OCI-LY7 (cell line): ENCODE measurements around the gene CNTN5. TPM values are rescaled to one million over a fixed set of nuclear protein-coding genes. Genes with fewer than 3 reads are reported as not detected.

Experiments
- BruUV-seq: library from RNA; stranded (reverse); fragments of 400-500 nt; replicated peaks from 2 replicates; lab custom pipeline; 2021; lab: Mats Ljungman, UMichigan
- CTCF ChIA-PET: fragments of 300-600 bp; sonication (Branson Sonifier 250); formaldehyde crosslinking; loops from one replicate; lab custom pipeline; 2022; ENCODE audit warnings: antibody characterized with exemption; ENCODE audit not compliant: unreplicated experiment; lab: Charles Lee
- POLR2A ChIA-PET: fragments of 300-600 bp; sonication (Branson Sonifier 250); formaldehyde crosslinking; loops from one replicate; lab custom pipeline; 2022; ENCODE audit warnings: antibody characterized with exemption; lab: Charles Lee
- DNase-seq: peaks from one replicate; pipeline ENCODE4 v3.0.0-alpha.2; 2015; ENCODE audit warnings: low spot score
- H2AFZ ChIP-seq: fragments of 200-600 bp; sonication (generic), shearing (Covaris generic); 2 replicates; pipeline ENCODE4 v1.6.1; 2014; ENCODE audit warnings: mild to moderate bottlenecking, antibody characterized with exemption, low read length, moderate library complexity
- H3K27ac ChIP-seq: fragments of 200-600 bp; sonication (generic); 2 replicates; pipeline ENCODE4 v1.5.1; 2014; ENCODE audit warnings: mixed run types, low read depth, mild to moderate bottlenecking, moderate library complexity, low read length, inconsistent platforms; ENCODE audit not compliant: poor library complexity, severe bottlenecking
- H3K36me3 ChIP-seq: fragments of 200-600 bp; sonication (generic); 2 replicates; pipeline ENCODE4 v1.6.1; 2014; ENCODE audit warnings: mild to moderate bottlenecking, antibody characterized with exemption, low read length, moderate library complexity, mixed read lengths; ENCODE audit not compliant: insufficient read depth
- H3K4me1 ChIP-seq: fragments of 200-600 bp; sonication (generic); 2 replicates; pipeline ENCODE4 v1.5.1; 2014; ENCODE audit warnings: mild to moderate bottlenecking, low read length; ENCODE audit not compliant: insufficient read depth, poor library complexity, severe bottlenecking
- H3K4me2 ChIP-seq: fragments of 200-600 bp; sonication (generic); 2 replicates; pipeline ENCODE4 v1.6.1; 2014; ENCODE audit warnings: mild to moderate bottlenecking, low read length
- H3K4me3 ChIP-seq: fragments of 200-600 bp; sonication (generic); 2 replicates; pipeline ENCODE4 v1.5.1; 2014; ENCODE audit warnings: mild to moderate bottlenecking, low read depth, low read length; ENCODE audit not compliant: poor library complexity, severe bottlenecking
- H3K79me2 ChIP-seq: fragments of 200-600 bp; sonication (generic); 2 replicates; pipeline ENCODE4 v1.6.1; 2016; ENCODE audit warnings: low read depth, mild to moderate bottlenecking, low read length, moderate library complexity, mixed read lengths; ENCODE audit not compliant: insufficient read depth
- H3K9me2 ChIP-seq: fragments of 200-600 bp; sonication (generic); 2 replicates; pipeline ENCODE4 v1.6.1; 2016; ENCODE audit warnings: mild to moderate bottlenecking, low read length, mixed read lengths; ENCODE audit not compliant: insufficient read depth
- H3K9me3 ChIP-seq: fragments of 200-600 bp; sonication (generic); 2 replicates; pipeline ENCODE4 v1.6.1; 2014; ENCODE audit warnings: mild to moderate bottlenecking, mixed run types, low read length, mixed read lengths
- H4K20me1 ChIP-seq: fragments of 200-600 bp; sonication (generic); 2 replicates; pipeline ENCODE4 v1.6.1; 2014; ENCODE audit warnings: mild to moderate bottlenecking, antibody characterized with exemption, low read length, moderate library complexity, mixed read lengths; ENCODE audit not compliant: insufficient read depth
- EZH2phosphoT487 ChIP-seq: fragments of 200-600 bp; sonication (generic); IDR thresholded peaks from 2 replicates; pipeline ENCODE4 v1.6.1; 2018; ENCODE audit warnings: low read depth, borderline replicate concordance, mild to moderate bottlenecking, mixed run types, antibody characterized with exemption, low read length, moderate library complexity, mixed read lengths
- intact Hi-C: fragments of 100-400 bp; cut with micrococcal nuclease; formaldehyde crosslinking; loops from one replicate; pipeline ENCODE4 v1.10.0; 2022; ENCODE audit not compliant: unreplicated experiment
- total RNA-seq, 2 experiments: library from RNA; depleted of rRNA in 1 of 2; stranded (reverse); fragments of >200 nt in 1 of 2; shearing (Covaris generic) in 1 of 2; gene quantifications; 2 replicates each; pipeline ENCODE4 v1.2.3, GENCODE V29; 2014 to 2022
- TF ChIP-seq, protein P1 (sequence below): fragments of 200-600 bp; sonication (generic); conservative IDR thresholded peaks from 2 replicates; pipeline ENCODE4 v1.5.1; 2014; ENCODE audit warnings: mild to moderate bottlenecking, antibody characterized with exemption, low read length, moderate library complexity, mixed read lengths

CNTN5 gene
- total RNA-seq, 2 experiments from 2014 or later, result not detected

DNA sequence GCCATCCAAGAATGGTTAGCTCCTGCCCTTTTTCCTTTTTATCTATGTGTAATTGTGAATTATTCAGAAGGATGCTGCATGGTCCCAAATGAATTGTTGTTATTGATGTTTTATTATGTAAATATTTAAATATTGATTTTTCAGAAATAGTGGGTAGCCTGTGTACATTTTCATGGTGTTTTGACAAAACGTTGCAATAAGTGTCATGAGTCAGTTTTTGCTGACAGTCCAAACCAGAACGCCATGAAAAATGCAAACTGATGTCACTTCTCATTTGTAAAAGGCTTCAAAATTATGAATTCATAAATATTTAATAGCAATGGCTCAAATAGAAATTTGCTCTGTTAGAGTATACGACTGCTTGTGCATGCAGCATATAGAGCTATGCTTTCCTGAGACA, 422.5 kb downstream of the CNTN5 start:
- no peaks in the 10 kb centered on the region for H3K9me3 ChIP-seq
- intact Hi-C loops, result no loop called here
- H3K36me3 ChIP-seq, result no peaks in the 10 kb centered on the region
- H2AFZ ChIP-seq, result no peak overlapping the region
- DNase-seq, result no peak
- H3K4me2 ChIP-seq, result no peak overlapping the region
- BruUV-seq, result no TSS peak
- no peak overlapping the region for H3K4me3 ChIP-seq
- no peak overlapping the region for H3K27ac ChIP-seq
- H3K9me2 ChIP-seq, result no peaks in the 10 kb centered on the region
- ChIA-PET POLR2A (no interaction called here), CTCF (no interaction called here)
- H3K4me1 ChIP-seq, result no peaks in the 10 kb centered on the region
- TF ChIP-seq, protein P1, sequence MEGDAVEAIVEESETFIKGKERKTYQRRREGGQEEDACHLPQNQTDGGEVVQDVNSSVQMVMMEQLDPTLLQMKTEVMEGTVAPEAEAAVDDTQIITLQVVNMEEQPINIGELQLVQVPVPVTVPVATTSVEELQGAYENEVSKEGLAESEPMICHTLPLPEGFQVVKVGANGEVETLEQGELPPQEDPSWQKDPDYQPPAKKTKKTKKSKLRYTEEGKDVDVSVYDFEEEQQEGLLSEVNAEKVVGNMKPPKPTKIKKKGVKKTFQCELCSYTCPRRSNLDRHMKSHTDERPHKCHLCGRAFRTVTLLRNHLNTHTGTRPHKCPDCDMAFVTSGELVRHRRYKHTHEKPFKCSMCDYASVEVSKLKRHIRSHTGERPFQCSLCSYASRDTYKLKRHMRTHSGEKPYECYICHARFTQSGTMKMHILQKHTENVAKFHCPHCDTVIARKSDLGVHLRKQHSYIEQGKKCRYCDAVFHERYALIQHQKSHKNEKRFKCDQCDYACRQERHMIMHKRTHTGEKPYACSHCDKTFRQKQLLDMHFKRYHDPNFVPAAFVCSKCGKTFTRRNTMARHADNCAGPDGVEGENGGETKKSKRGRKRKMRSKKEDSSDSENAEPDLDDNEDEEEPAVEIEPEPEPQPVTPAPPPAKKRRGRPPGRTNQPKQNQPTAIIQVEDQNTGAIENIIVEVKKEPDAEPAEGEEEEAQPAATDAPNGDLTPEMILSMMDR, result no peak
- TF ChIP-seq EZH2phosphoT487, result no peak
- no peaks in the 10 kb centered on the region for H4K20me1 ChIP-seq
- no peaks in the 10 kb centered on the region for H3K79me2 ChIP-seq

GRCh38 chr11:99446400-99446799, 425.7 kb downstream of the CNTN5 start:
- intact Hi-C loops, result no loop called here
- H3K9me2 ChIP-seq, result no peaks in the 10 kb centered on the region
- no peaks in the 10 kb centered on the region for H3K9me3 ChIP-seq
- H4K20me1 ChIP-seq, result no peaks in the 10 kb centered on the region
- CTCF ChIA-PET, result no interaction called here
- H3K4me1 ChIP-seq, result no peaks in the 10 kb centered on the region
- H3K4me2 ChIP-seq, result no peak overlapping the region
- H3K27ac ChIP-seq, result no peak overlapping the region
- H3K36me3 ChIP-seq, result no peaks in the 10 kb centered on the region
- H3K79me2 ChIP-seq, result no peaks in the 10 kb centered on the region
- no TSS peak for BruUV-seq
- no peak overlapping the region for H2AFZ ChIP-seq
- TF ChIP-seq, protein P1, result no peak
- no peak for DNase-seq
- POLR2A ChIA-PET, result no interaction called here
- H3K4me3 ChIP-seq, result no peak overlapping the region

DNA sequence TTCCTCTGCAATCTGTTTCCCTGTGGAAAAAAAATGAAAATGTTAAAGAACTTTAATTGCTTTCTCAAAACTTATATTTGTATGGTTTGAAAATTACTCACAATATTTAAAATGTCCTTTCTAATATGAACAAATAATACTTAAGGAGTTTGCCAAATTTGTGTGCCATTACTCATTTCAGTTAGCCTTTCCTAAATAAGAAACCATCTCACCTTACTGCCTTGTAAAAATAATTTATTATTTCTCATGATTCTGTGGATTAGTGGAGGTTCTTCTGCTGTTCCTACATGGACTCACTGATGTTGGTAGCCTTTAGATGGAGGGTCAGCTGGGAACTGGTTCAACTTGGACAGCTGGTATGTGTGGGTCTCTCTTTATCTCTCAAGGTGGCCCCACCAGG, 428.6 kb downstream of the CNTN5 start:
- DNase-seq, result no peak
- TF ChIP-seq, protein P1, result no peak
- TF ChIP-seq EZH2phosphoT487, result no peak
- Histone ChIP-seq H3K36me3 (no peaks in the 10 kb centered on the region), H3K4me1 (no peaks in the 10 kb centered on the region), H3K9me3 (no peaks in the 10 kb centered on the region), H3K79me2 (no peaks in the 10 kb centered on the region), H3K27ac (no peak overlapping the region), H4K20me1 (no peaks in the 10 kb centered on the region), H3K4me2 (no peak overlapping the region), H3K4me3 (no peak overlapping the region), H2AFZ (no peak overlapping the region), H3K9me2 (no peaks in the 10 kb centered on the region)
- BruUV-seq, result no TSS peak
- POLR2A ChIA-PET, result interaction anchor here (0.6 kb wide), 1 partner anchor 606 kb away, joined by 3 read pairs; no protein-coding TSS in a partner anchor
- CTCF ChIA-PET, result no interaction called here
- intact Hi-C loops, result no loop called here
